HG03521 (cell line): ENCODE measurements around the gene GRP.
"Not testable (repeated sequence)": the region's sequence is repeated elsewhere in the genome, so short reads cannot be mapped to it uniquely, and the experiment has no call there.

ENCODE experiments used
- ATAC-seq: cut with Tn5 transposase; IDR thresholded peaks from one replicate; pipeline ENCODE4 v1.9.1; 2021; ENCODE audit warnings: mild to moderate bottlenecking, moderate library complexity; ENCODE audit not compliant: unreplicated experiment

GRP gene

GRCh38 chr18:59228351-59228750 is 8.4 kb downstream of the GRP start:
- no peak for ATAC-seq

DNA sequence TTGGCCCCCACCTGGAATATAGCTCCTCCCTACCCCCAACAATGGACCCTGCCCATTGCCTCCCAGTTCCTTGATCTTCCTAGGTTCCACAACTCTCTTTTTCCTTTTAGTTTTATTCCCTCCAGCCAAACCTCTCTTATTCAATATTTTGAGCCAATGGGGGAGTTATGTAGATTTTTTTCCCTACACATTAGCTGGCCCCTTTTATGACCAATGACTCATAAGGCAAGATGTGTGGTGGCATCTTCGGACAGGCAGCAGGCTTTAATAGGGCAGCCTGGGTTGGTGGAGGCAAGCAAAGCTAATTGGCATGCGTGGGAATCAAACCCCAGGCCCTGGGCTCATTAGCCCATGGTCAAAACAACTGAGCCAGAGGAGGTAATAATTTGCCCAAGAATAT is 9.2 kb downstream of the GRP start:
- no peak for ATAC-seq

- no peak for ATAC-seq
Observed at GRCh38 chr18:59229701-59230443, 9.9 kb downstream of the GRP start.

DNA sequence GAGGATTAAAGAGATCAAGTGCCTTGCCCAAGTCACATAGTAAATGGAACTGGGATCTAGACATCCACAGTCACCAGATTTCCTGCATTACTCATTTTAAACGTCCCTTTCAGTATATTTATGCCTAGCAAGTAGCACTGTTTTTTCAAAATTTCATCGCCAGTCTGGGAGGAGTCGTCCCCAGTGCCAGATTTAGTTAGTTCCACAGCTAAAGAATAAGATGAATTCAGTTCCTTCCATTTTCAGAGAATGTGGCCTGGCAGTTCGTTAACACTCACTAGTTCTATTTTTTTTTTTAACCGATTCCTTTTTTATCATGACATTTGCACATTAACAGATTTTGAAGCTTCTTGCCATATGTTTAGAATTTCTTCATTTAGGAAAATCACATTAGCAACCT is 11.2 kb downstream of the GRP start:
- no peak for ATAC-seq

GRCh38 chr18:59231877-59232276 is 11.9 kb downstream of the GRP start:
- no peak for ATAC-seq

DNA sequence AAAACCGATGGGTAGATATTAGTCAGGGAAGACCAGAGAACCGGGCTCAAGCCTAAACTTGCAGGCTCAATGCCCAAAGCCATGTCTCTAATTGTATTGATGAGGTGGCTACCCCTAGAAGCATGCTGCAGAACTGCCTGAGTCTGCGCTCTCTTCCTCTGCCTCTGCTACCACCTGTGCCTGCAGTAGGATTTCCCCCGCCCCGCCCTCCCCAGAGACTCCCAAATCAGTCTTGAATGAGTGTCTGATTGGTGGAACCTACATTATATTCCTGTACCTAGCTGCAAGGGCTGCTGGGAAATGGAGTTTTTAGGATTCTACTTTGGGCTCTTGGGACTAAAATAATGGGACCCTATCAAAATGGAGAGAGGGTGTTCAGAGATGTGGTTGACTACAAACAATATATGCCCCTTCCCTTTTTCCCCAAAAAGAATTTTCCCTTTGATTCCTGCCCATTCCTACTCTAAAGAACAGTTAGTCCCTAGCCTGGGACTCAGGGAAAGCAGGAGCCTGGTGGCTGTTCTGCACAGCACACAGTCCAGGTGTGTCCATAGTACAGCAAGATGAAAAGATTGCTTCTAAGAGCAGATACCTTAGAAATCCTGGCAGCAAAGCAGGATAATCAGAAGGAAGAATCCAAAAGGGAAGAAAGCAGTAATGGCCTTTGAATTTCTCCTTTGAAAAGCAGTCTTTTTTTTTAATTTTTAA is 12.5 kb downstream of the GRP start:
- ATAC-seq, result no peak

DNA sequence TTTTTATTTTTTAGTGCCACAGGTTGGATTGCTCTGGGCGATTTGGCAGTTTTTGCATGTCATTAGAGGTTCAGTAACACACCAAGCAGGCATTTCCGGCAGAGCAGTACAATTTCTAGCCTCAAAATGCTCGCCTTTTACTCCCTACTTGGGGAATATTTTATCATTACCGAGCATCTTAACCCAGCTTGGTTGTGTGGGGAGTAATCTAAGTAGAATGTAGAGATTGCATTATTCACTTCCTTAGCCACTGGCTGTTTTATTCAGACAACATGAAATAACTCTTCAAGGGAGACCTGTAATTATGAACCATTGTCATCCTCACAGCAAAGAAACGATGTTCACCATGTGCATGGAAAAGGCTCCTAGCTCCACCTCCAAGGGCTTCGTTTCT is 13.1 kb downstream of the GRP start:
- ATAC-seq, result no peak

- ATAC-seq, result no peak
Observed at GRCh38 chr18:59238385-59238784, 18.4 kb downstream of the GRP start.

- ATAC-seq, result no peak
Observed at GRCh38 chr18:59239642-59240041, 19.7 kb downstream of the GRP start.

DNA sequence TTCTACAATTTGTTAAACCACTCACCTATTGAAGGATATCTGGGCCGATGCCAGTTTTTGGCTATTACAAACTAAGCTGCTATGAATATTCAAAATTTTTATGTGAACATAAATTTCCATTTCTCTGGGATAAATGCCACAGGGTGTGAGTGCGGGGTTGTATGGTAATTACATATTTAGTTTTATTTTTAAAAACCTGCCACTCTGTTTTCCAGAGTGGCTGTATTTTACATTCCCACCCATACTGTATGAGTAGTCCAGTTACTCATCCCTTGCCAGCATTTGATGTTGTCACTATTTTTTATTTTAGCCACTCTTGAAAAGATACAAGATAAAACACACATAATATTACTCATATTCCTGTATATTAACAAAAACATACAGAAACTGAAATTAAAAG is 22.9 kb downstream of the GRP start:
- no peak for ATAC-seq

DNA sequence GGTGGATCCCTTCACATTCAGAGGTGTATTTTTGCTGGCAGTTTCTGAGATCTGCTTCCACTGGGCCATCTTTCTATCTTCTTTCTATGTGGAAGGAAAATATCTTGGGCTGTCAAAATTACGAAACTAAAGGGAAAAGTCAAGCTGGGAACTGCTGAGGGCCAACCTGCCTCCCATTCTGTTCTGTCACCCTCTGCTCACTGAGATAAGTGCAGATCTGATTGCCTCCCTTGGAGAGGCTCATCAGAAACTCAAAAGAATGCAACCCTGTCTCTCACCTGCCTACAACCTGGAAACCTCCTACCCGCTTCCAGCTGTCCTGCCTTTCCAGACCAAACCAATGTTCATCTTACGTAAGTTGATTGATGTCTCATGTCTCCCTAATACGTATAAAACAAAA is 26.8 kb downstream of the GRP start:
- no peak for ATAC-seq

- no peak for ATAC-seq
Observed at GRCh38 chr18:59249199-59249774, 29.3 kb downstream of the GRP start.

GRCh38 chr18:59255491-59255890 is 35.5 kb downstream of the GRP start:
- not testable (repeated sequence) for ATAC-seq

GRCh38 chr18:59261842-59262241 is 41.9 kb downstream of the GRP start:
- not testable (repeated sequence) for ATAC-seq

DNA sequence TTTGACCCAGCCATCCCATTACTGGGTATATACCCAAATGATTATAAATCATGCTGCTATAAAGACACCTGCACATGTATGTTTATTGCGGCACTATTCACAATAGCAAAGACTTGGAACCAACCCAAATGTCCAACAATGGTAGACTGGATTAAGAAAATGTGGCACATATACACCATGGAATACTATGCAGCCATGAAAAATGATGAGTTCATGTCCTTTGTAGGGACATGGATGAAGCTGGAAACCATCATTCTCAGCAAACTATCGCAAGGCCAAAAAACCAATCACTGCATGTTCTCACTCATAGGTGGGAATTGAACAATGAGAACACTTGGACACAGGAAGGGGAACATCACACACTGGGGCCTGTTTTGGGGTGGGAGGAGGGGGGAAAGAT is 42.3 kb downstream of the GRP start:
- not testable (repeated sequence) for ATAC-seq

GRCh38 chr18:59263661-59264060 is 43.7 kb downstream of the GRP start:
- ATAC-seq, result no peak

DNA sequence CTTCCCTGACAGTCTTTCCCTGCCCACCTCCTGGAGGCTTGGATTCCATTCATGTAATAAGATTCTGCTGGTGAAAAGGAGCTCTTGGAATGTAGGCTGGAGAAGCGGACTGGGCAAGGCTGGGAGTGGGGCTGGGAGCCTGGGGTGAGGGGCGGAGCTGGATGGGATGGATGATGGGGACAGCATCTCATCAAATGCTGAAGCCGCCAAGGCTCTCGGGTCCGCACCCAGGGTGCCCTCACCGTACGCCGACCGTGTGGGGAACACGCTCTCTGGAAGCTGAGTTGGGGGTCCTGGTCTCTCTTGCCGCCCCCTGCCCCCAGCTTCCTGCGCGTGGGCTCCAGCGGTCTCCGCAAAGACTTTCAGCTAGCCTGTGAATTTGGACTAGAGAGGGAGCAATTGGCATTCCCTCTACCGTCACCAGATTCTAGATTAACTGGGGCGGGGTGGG is 44.2 kb downstream of the GRP start:
- ATAC-seq, result no peak

DNA sequence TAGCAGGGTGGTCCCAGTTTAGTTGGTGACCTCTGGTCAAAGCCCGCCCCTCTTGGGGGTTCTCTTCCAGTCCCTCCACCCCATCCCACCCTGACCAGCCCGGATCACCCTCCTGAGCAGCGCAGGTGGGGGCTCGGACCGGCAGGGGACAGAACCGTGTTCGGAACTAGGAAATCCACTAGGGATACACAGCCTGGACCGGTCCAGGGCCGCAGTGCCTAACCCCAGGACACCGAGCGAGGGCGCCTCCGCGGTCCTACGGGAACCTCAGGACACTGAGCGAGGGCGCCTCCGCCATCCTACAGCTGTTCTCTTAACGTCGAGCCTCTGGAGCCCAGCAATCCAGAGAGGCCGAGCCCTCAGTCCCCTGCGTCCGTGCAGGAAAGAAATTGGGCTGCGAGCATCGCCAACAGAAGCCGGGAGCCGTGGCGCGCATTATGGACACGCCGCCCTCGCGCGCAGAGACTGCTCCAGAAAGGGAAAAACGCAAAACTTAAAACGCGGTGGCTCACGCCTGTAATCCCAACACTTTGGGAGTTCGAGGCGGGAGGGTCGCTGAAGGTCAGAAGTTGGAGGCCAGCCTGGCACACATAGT is 44.8 kb downstream of the GRP start:
- no peak for ATAC-seq

DNA sequence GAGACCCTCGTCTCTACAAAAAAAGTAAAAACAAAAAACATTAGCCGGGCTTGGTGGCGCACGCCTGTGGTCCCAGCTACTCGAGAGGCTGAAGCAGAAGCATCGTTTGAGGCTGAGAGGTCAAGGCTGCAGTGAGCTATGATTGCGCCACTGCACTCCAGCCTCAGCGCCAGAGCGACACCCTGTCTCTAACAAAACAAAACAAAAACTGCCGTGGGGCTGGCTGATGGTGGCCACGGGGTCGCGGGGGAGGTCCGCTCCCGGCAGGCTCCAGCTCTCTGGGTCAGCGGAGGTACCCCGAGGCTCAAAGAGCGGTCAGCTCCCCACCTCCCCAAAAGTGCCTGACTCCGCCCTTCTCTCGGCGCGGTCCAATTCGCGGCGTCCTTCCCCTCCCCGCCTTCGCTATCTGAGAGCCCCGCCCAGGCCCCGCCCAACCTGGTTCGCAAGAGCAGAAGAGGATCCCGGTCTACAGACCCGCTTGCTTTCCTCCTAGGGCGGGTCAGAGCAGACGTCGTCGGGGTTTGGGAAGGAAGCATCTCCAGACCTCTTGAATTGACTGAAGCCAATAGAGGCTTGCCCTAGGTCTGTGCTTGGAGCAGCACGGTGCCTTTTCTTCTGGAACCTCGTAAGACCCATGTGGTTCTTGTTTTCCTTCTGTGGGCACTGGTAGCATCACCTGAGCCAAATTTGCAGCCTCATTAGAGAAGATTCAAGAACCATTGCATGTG is 45.5 kb downstream of the GRP start:
- peak; percentile 81 for ATAC-seq

DNA sequence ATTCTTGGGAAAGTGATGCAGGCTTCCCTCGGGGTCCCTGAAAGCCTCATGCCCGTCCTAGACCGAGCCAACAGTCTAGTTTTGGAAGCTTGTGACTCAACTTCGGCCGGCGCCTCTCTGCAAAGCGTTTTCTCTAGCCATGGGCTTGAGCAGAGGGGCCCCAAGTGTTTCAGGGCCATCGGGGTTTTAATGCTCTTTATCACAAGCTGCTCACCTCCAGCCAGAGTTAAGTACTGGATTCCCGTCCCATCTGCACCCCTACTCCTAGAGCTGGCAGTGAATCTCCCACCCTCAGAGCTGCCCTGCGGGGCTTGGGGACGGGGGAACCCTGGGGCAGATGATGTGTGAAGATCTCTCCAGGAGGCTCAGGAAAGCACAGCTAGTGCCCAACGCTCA is 46.0 kb downstream of the GRP start:
- ATAC-seq, result no peak

DNA sequence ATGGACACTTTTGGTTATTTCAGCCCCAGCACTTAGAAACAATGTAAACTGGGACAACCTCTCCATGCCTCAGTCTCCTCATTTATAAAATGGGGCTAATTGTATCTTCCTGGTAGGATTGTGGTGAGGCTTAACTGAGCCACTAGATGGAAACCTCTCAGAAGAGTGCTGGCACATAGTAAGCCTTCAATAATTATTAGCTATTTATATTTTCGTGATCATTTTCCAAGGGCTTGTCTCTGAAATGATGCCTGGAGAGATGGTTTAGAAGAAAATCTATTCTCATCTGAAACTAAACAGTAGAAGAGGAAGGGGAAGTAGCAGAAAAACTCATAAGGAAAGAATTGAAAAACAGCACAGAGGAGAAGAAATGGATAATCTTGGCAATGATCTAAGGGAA is 46.5 kb downstream of the GRP start:
- ATAC-seq, result no peak
